ENCODE data around the gene GNA15. TPM values are rescaled to one million over a fixed set of nuclear protein-coding genes. Genes with fewer than 3 reads are reported as not detected.

GNA15 gene
- polyA plus RNA-seq, 3 donors, result 38.7 to 45.0 (median 41.3) TPM

GRCh38 chr19:3151563-3152418 is 16.0 kb downstream of the GNA15 start:
- Histone ChIP-seq H3K27ac (ENCODE audit: low read depth in 1 of 2, low read length in 2 of 2) (no peak overlapping the region), H3K4me1 (ENCODE audit: control insufficient read depth in 1 of 2, insufficient read depth in 2 of 2, low read length in 2 of 2) (peaks cover 11 to 21% of the 10 kb centered on the region in 2 donors), H3K27me3 (ENCODE audit: control insufficient read depth in 2 of 2, insufficient read depth in 2 of 2, low read length in 2 of 2) (no peaks in the 10 kb centered on the region), H3K36me3 (replicated peaks in 1 of 2; ENCODE audit: control insufficient read depth in 1 of 2, insufficient read depth in 2 of 2, low read length in 2 of 2) (peaks cover 66 to 82% of the 10 kb centered on the region in 2 donors), H3K4me2 (replicated peaks; ENCODE audit: extremely low read depth, low read length, poor library complexity, severe bottlenecking) (no peak overlapping the region), H3K79me2 (ENCODE audit: insufficient read depth, low read length) (peaks cover 25% of the 10 kb centered on the region), H3K9ac (ENCODE audit: insufficient read depth, low read length, poor library complexity, severe bottlenecking) (no peak overlapping the region), H3K9me3 (replicated peaks in 1 of 2; ENCODE audit: control insufficient read depth in 1 of 2, insufficient read depth in 1 of 2, low read length in 2 of 2) (no peaks in the 10 kb centered on the region), H2AFZ (ENCODE audit: insufficient read depth, low read depth, low read length, poor library complexity, severe bottlenecking) (no peak overlapping the region), H3K4me3 (replicated peaks in 1 of 3; ENCODE audit: low read depth in 2 of 3, low read length in 3 of 3) (no peak overlapping the region), H4K20me1 (ENCODE audit: insufficient read depth, low read length) (peaks cover 86% of the 10 kb centered on the region)
- TF ChIP-seq, protein P1, sequence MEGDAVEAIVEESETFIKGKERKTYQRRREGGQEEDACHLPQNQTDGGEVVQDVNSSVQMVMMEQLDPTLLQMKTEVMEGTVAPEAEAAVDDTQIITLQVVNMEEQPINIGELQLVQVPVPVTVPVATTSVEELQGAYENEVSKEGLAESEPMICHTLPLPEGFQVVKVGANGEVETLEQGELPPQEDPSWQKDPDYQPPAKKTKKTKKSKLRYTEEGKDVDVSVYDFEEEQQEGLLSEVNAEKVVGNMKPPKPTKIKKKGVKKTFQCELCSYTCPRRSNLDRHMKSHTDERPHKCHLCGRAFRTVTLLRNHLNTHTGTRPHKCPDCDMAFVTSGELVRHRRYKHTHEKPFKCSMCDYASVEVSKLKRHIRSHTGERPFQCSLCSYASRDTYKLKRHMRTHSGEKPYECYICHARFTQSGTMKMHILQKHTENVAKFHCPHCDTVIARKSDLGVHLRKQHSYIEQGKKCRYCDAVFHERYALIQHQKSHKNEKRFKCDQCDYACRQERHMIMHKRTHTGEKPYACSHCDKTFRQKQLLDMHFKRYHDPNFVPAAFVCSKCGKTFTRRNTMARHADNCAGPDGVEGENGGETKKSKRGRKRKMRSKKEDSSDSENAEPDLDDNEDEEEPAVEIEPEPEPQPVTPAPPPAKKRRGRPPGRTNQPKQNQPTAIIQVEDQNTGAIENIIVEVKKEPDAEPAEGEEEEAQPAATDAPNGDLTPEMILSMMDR (IDR thresholded peaks at IDR 0.05), result no peak
- peaks cover 0 to 3% (median 2%) of the 10 kb centered on the region in 3 donors for H3K27me3 Mint-ChIP-seq (ENCODE audit: low read depth in 3 of 3)
- H3K4me3 Mint-ChIP-seq, result no peak overlapping the region
- H3K4me1 Mint-ChIP-seq, result peaks cover 2% of the 10 kb centered on the region
- peaks cover 37 to 41% of the 10 kb centered on the region in 2 donors for H3K36me3 Mint-ChIP-seq
- WGBS (ENCODE audit: insufficient coverage), result 84% methylated on average over 14 of the region's 14 CpGs
- no peak overlapping the region for H3K27ac Mint-ChIP-seq
- intact Hi-C loops (cut with micrococcal nuclease), result no loop called here
- DNase-seq, result no peak
- H3K9me3 Mint-ChIP-seq, result peaks cover 0 to 2% (median 0%) of the 10 kb centered on the region in 7 donors

DNA sequence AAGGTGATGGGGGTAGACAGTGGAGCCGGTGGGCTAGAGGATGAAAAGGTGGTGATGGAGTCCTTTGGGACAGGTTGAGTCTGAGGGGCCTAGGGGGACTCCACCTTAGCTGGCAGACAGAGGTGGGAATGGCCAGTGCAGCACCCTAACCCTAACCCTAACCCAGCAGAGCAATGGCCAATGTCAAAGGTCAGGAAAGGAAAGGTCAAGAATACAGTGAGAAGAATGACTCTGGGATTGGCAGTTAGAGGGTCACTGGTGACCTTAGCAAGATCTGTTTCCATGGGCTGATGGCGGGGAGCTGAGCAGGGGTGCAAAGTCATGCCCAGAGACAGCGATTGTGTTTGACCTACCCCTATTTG is 16.6 kb downstream of the GNA15 start:
- Mint-ChIP-seq H3K4me3 (no peak overlapping the region), H3K4me1 (no peaks in the 10 kb centered on the region), H3K27ac (no peak overlapping the region), H3K27me3 (ENCODE audit: low read depth in 3 of 3) (peaks cover 0 to 2% (median 2%) of the 10 kb centered on the region in 3 donors), H3K36me3 (peaks cover 37 to 46% of the 10 kb centered on the region in 2 donors), H3K9me3 (peaks cover 0 to 2% (median 0%) of the 10 kb centered on the region in 7 donors)
- Histone ChIP-seq H3K4me1 (ENCODE audit: control insufficient read depth in 1 of 2, insufficient read depth in 2 of 2, low read length in 2 of 2) (peaks cover 11 to 21% of the 10 kb centered on the region in 2 donors), H3K4me3 (replicated peaks in 1 of 3; ENCODE audit: low read depth in 2 of 3, low read length in 3 of 3) (no peak overlapping the region), H3K27ac (ENCODE audit: low read depth in 1 of 2, low read length in 2 of 2) (no peak overlapping the region), H3K9ac (ENCODE audit: insufficient read depth, low read length, poor library complexity, severe bottlenecking) (no peak overlapping the region), H3K9me3 (replicated peaks in 1 of 2; ENCODE audit: control insufficient read depth in 1 of 2, insufficient read depth in 1 of 2, low read length in 2 of 2) (no peaks in the 10 kb centered on the region), H4K20me1 (ENCODE audit: insufficient read depth, low read length) (peaks cover 80% of the 10 kb centered on the region), H3K79me2 (ENCODE audit: insufficient read depth, low read length) (peaks cover 22% of the 10 kb centered on the region), H2AFZ (ENCODE audit: insufficient read depth, low read depth, low read length, poor library complexity, severe bottlenecking) (no peak overlapping the region), H3K4me2 (replicated peaks; ENCODE audit: extremely low read depth, low read length, poor library complexity, severe bottlenecking) (no peak overlapping the region), H3K27me3 (ENCODE audit: control insufficient read depth in 2 of 2, insufficient read depth in 2 of 2, low read length in 2 of 2) (no peaks in the 10 kb centered on the region), H3K36me3 (replicated peaks in 1 of 2; ENCODE audit: control insufficient read depth in 1 of 2, insufficient read depth in 2 of 2, low read length in 2 of 2) (peaks cover 70 to 88% of the 10 kb centered on the region in 2 donors)
- no peak for DNase-seq
- TF ChIP-seq, protein P1 (IDR thresholded peaks at IDR 0.05), result no peak
- WGBS (ENCODE audit: insufficient coverage), result 83% methylated on average over 1 of the region's 3 CpGs
- intact Hi-C loops (cut with micrococcal nuclease), result no loop called here
